HG02852 (cell line): ENCODE data around the gene WDFY2.
A peak's percentile ranks its signal among the peaks of the same experiment; 100 is the strongest.

ENCODE experiments used
- ATAC-seq: cut with Tn5 transposase; IDR thresholded peaks from one replicate; pipeline ENCODE4 v1.9.1; 2021; ENCODE audit warnings: mild to moderate bottlenecking, moderate library complexity; ENCODE audit not compliant: unreplicated experiment

Gene WDFY2

DNA sequence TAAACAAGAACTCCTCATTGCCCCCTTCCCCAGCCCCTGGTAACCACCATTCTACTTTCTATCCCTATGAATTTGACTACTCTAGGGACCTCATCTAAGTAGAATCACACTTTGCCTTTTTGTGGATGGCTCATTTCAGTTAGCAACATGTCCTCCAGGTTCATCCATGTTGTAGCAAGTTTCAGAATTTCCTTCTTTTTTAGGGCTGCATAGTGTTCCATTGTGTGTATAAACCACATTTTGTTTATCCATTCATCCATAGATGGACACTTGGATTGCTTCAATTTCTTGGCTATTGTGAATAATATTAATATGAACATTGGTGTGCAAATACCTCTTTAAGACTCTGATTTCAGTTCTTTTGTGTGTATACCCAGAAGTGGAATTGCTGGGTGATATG is 224.5 kb downstream of the WDFY2 start:
- ATAC-seq, result no peak

DNA sequence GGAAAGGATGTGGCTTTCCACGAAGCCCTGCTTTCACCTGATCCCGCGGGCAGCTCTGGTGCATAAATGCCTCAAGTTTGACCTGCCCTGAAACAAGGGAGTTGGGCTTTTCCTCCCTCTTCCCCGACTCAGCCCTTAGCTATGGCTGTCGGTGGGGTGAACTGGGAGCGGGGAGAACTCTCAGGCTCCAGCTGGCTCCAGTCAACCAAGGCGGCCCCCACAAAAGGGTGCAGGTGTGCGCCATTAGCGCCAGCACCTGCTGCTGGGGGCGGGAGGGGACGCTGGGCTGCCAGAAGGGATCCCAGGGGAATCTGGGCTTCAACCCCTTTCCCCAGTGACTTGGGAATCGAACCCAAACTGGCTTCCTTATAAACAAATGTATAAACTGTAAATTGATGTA is 226.8 kb downstream of the WDFY2 start:
- ATAC-seq, result no peak

DNA sequence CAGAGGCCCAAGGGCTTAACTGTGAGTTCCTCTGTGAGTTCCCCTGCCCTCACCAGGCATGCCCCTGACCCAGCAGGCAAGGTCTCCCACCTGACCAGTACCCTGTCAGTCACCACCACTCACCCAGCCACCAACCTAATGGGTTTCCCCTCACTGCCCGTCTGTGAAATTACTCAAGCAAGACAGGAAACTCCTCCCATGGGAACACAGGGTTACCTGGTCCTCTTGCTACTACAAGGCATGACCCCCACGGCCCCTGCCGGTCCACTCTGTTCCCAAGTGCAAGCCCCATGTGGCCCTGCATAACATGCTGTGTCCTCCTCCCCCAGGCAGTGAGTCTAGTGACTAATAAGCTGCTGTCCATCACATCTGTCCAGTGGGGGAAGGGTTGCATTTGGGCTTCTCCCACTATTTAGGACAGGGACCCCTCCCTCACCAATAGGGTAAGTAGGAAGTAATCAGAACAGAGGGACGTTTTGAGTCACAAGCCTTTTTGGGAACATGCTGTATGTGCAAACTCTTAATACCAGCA is 227.7 kb downstream of the WDFY2 start:
- ATAC-seq, result no peak

DNA sequence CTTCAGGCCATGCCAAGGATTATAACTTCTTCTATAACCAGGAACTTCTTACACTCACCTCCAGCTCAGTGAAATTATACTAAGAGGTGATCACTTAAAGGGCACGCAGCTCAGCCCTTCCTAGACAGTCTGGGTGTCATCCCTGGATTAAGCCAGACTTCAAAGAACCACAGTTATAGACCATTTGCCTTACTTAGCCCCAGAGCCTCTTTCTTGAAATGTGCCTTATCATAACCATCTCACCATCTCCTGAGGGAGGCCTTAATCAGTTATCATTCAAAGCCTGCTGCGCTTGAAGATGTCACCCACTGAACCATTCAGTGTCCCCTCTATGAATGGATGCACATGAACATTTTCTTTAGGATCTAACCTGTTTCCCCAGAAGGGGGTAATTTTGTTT is 229.8 kb downstream of the WDFY2 start:
- ATAC-seq, result no peak

DNA sequence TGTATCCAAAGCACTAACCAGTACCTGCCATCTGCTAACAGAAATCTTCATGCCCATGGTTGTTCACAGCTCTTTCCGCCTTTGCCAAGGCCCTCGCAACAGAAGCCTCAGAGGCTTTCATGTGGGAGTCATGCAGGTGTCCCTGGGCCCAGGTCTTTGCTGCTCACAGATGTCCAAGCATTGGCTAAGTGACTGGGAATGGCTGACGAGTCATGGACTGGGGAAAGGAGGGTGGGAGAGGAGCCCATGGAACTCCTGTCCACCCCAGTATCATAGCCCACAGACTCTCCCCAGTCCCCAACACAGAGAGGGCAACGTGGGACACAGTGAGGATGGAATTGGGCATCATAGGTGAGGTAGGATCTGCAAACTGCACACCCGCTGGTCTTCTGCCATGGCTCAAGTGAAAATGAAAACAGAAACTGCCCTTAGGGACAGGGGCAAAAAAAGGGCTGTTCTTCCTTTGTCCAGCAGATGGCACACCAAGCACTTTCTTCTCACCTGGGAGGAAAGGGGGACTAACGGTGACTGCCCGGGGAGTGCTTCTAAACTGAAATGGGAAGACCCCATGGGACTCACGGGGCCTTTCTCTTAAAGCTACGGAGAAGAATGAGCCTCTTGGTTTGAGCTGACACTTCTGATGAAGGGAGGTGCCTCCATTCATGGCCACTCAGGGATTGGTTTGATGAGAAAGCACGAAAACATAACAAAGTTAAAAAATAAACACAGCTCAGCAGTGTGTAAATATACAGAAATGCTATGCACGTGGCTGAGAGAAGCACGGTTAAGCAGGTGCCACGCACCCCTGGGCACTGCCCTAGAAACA is 230.8 kb downstream of the WDFY2 start:
- peak; percentile 76 for ATAC-seq

DNA sequence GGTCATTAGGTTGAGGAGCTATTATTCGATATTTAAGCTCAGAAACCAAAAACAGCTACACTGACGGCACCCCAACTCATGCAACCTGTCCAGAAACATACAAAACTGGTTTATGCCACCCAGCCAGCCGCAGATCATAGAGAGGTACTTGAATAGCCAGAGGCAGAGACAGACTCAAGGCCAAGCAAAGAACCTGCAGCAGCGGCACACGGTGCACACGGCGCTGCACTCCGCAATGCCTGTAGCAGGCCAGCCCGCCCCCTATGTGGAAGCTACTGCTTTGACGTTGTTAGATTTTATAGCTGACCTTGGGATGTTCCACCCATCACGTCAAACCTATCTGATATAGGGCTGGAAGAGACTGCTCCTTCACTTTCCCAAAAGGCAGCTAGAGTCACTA is 231.6 kb downstream of the WDFY2 start:
- ATAC-seq, result no peak

DNA sequence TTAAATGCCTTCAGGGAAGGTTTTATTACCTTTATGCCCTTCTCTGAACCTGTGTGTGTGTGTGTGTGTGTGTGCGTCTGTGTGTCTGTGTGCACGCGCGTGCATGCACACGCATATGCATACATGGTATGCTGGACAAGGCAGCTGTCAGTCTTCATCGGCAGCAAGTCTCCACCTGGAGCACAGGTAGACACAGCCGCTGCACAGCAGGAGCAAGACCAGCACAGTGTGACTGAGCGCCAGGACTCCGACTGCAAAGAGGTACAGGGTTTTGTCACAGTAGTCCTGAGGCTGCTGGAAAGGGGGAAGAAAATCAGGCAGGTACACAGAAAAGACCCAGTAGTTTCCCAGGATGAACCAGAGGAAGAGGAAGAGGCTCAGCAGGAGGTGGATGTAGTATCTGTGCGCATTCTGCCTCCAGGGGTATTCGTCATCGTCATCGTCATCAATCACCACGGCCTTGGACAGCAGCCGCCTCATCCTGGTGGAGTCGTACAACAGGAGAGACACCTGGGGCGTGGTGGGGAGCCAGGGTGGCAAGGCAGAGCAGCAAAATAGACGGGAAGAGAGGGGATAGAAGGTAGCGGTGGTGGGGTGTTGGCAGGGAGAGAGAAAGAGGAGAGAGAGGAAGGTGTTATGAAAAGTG is 232.5 kb downstream of the WDFY2 start:
- ATAC-seq, result no peak
